A172 (cell line): ENCODE data around the gene PHLDB3. TPM values are rescaled to one million over a fixed set of nuclear protein-coding genes. Genes with fewer than 3 reads are reported as not detected.
"Not testable (repeated sequence)": the region's sequence is repeated elsewhere in the genome, so short reads cannot be mapped to it uniquely, and the experiment has no call there.

Source experiments
- DNase-seq: peaks from one replicate; pipeline ENCODE4 v3.0.0-alpha.2; 2015; ENCODE audit warnings: low spot score
- total RNA-seq: library from RNA; depleted of rRNA; stranded (reverse); fragments of >200 nt; shearing (Covaris generic); gene quantifications from 2 replicates; pipeline ENCODE4 v1.2.3, GENCODE V29; 2014; rRNA removed

The PHLDB3 gene
- total RNA-seq: 9.8 and 10.9 TPM in 2 replicates

- peak; percentile 43 for DNase-seq
These were observed at the start of gene PHLDB3 for GRCh38 chr19:43504426-43505185. TSS of gene PHLDB3 (minus strand) at chr19:43504746. CDS start at chr19:43504118, 628 bp downstream.

- no peak for DNase-seq
These were observed 49.1 kb upstream of the PHLDB3 start for GRCh38 chr19:43553656-43554055.

- no peak for DNase-seq
These were observed 48.1 kb upstream of the PHLDB3 start for GRCh38 chr19:43552616-43553015.

- DNase-seq: no peak
These were observed 47.6 kb upstream of the PHLDB3 start for GRCh38 chr19:43552198-43552450.

GRCh38 chr19:43551399-43552197 lies 47.1 kb upstream of the PHLDB3 start:
- no peak for DNase-seq

GRCh38 chr19:43548706-43549105 lies 44.2 kb upstream of the PHLDB3 start:
- no peak for DNase-seq

GRCh38 chr19:43547926-43548325 lies 43.4 kb upstream of the PHLDB3 start:
- DNase-seq: not testable (repeated sequence)

- no peak for DNase-seq
These were observed 42.0 kb upstream of the PHLDB3 start for GRCh38 chr19:43546581-43546980.

GRCh38 chr19:43545981-43546380 lies 41.4 kb upstream of the PHLDB3 start:
- DNase-seq: no peak

GRCh38 chr19:43545276-43545675 lies 40.7 kb upstream of the PHLDB3 start:
- no peak for DNase-seq

- DNase-seq: no peak
These were observed 39.5 kb upstream of the PHLDB3 start for GRCh38 chr19:43544077-43544476.

- no peak for DNase-seq
These were observed 37.5 kb upstream of the PHLDB3 start for GRCh38 chr19:43541920-43542650.

- no peak for DNase-seq
These were observed 35.8 kb upstream of the PHLDB3 start for GRCh38 chr19:43540381-43540780.

GRCh38 chr19:43538922-43539321 lies 34.4 kb upstream of the PHLDB3 start:
- no peak for DNase-seq

GRCh38 chr19:43534816-43535761 lies 30.5 kb upstream of the PHLDB3 start:
- DNase-seq: peak; percentile 35

GRCh38 chr19:43534305-43534815 lies 29.8 kb upstream of the PHLDB3 start:
- no peak for DNase-seq

- peak; percentile 97 for DNase-seq
These were observed 29.2 kb upstream of the PHLDB3 start for GRCh38 chr19:43533546-43534304.

GRCh38 chr19:43532962-43533545 lies 28.5 kb upstream of the PHLDB3 start, which contains the start of gene ZNF575:
TSS of gene ZNF575 (plus strand) at chr19:43533188. CDS start at chr19:43534423, 1,235 bp downstream.
- peak; percentile 82 for DNase-seq

GRCh38 chr19:43532571-43532961 lies 28.0 kb upstream of the PHLDB3 start:
- no peak for DNase-seq
